GM06990 (cell line): ENCODE results near the gene ERLIN1.

Source experiments
- DNase-seq: peaks from one replicate; pipeline ENCODE4 v3.0.0-alpha.2; 2011; ENCODE audit not compliant: insufficient read length; ENCODE audit errors: extremely low read depth
- H3K27me3 ChIP-seq: replicated peaks from 2 replicates; pipeline ENCODE4 v1.6.0; 2011; ENCODE audit warnings: low read length; ENCODE audit not compliant: control insufficient read depth, insufficient read depth
- H3K36me3 ChIP-seq: 2 replicates; pipeline ENCODE4 v1.5.1; 2011; ENCODE audit warnings: low read length; ENCODE audit not compliant: control insufficient read depth, insufficient read depth
- H3K4me3 ChIP-seq: replicated peaks from 2 replicates; pipeline ENCODE4 v1.5.1; 2011; ENCODE audit warnings: low read depth, mild to moderate bottlenecking, control low read depth, low read length
- TF ChIP-seq, protein P1 (sequence below): IDR thresholded peaks from 2 replicates; pipeline ENCODE4 v1.5.1; 2011; ENCODE audit warnings: low read length, control low read depth, mild to moderate bottlenecking, inconsistent platforms; ENCODE audit not compliant: insufficient read depth, poor library complexity, severe bottlenecking

ERLIN1 gene

DNA sequence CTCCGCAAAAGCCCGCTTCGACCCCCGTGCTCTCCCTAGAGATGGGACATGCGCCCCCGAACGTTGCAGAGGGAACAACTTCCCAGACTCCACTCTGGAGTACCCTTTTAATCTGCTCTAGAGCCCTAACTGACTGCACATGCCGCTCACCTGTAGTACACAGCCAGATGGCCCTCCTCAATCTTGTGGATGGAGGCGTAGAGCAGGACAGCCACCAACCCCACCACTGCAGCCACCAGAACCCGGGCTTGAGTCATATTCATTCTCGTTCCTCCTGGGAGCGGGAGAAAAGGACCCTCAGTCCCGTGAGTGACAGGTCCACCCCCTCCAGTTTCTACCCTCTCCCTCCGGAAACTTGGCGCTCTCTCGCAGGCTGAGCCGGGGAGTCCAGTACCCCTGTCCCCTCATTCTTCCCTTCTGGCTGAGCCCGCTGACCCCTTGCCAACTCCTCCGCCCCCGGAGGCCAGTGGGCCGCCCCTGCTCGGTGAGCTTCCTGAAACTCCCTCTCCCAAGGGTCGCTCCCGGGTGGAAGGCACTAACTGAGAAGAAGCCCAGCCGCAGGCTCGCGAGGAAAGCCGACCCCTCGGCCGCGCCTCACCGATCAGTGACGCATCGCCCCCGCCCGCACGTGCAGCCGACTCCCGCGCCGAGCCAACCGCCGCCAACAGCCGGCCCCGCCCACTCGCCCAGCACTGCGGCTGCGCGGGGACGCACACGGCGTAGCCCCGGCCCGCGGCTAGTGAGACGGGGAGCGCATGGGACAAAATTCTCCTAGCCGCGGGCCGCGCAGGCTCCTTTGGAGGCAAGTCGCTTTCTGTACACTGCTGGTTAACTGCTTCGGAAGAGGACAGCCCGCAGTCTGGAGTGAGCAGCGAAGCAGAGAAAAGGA lies at the start of gene ERLIN1:
Gene ERLIN1, minus strand, starts transcription at position 666 of the 889 bp plus-strand sequence. Its CDS starts 403 bp downstream, at position 263.
- H3K36me3 ChIP-seq = peaks cover 2% of the 10 kb centered on the region; the same call in 1 of the 2 replicates

GRCh38 chr10:100232101-100232500 lies 46.3 kb upstream of the ERLIN1 start:
- DNase-seq = no peak
- TF ChIP-seq, protein P1, sequence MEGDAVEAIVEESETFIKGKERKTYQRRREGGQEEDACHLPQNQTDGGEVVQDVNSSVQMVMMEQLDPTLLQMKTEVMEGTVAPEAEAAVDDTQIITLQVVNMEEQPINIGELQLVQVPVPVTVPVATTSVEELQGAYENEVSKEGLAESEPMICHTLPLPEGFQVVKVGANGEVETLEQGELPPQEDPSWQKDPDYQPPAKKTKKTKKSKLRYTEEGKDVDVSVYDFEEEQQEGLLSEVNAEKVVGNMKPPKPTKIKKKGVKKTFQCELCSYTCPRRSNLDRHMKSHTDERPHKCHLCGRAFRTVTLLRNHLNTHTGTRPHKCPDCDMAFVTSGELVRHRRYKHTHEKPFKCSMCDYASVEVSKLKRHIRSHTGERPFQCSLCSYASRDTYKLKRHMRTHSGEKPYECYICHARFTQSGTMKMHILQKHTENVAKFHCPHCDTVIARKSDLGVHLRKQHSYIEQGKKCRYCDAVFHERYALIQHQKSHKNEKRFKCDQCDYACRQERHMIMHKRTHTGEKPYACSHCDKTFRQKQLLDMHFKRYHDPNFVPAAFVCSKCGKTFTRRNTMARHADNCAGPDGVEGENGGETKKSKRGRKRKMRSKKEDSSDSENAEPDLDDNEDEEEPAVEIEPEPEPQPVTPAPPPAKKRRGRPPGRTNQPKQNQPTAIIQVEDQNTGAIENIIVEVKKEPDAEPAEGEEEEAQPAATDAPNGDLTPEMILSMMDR = no peak
- Histone ChIP-seq H3K4me3 (no peak overlapping the region), H3K27me3 (no peaks in the 10 kb centered on the region), H3K36me3 (peaks cover 15% of the 10 kb centered on the region)

More for the DNA sequence above, at the start of gene ERLIN1:
- H3K27me3 ChIP-seq = no peaks in the 10 kb centered on the region
- TF ChIP-seq, protein P1 = no peak
- DNase-seq = peak; percentile 95
- peak within 1 kb of the TSS; percentile 93 for H3K4me3 ChIP-seq

DNA sequence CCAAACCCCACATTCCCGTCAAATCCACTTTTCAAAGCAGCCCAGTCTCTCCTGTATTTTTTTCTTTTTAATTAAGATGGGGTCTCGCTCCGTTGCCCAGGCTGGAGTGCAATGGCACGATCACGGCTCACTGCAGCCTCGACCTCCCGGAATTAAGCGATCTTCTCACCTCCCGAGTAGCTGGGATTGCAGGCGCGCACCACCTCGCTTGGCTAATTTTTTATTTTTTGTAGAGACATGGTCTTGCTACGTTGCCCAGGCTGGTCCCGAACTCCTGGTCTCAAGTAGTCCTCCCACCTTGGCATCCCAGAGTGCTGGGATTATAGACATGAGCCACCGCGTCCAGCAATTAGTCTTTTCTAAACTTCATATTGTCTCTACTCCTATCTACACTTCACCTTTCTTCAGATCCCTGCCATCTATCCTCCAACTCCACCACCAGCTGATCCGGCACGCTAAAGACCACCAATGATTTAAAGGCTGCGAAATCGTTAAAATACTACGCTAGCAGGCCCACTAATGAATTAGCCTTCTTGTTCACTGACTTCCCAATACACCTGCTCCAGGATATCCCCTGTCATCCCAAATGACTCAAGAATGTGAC lies 44.1 kb upstream of the ERLIN1 start:
- Histone ChIP-seq H3K36me3 (peaks cover 3% of the 10 kb centered on the region), H3K27me3 (no peaks in the 10 kb centered on the region), H3K4me3 (peak overlapping the region; percentile 85)
- DNase-seq = no peak
- TF ChIP-seq, protein P1 = no peak

DNA sequence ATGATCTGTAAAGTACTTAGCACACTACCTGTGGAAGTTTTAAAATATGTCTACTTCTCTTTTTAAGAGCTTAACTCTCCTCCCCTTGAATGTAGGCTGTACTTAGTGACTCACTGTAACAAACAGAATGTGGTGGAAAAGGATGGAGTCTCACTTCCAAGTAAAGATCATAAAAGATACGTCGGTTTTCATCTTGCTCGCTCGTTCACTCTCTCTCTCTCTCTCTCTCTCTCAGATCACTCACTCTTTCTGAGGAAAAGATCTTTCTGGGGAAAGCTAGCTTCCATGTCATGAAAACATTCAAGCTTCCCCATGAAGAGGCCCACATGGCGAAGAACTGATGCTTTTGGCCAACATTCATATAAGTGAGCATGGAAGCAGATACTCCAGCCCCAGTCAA lies 38.0 kb upstream of the ERLIN1 start:
- peaks cover 4% of the 10 kb centered on the region for H3K36me3 ChIP-seq
- no peak overlapping the region for H3K4me3 ChIP-seq
- TF ChIP-seq, protein P1 = no peak
- H3K27me3 ChIP-seq = no peaks in the 10 kb centered on the region
- DNase-seq = no peak

DNA sequence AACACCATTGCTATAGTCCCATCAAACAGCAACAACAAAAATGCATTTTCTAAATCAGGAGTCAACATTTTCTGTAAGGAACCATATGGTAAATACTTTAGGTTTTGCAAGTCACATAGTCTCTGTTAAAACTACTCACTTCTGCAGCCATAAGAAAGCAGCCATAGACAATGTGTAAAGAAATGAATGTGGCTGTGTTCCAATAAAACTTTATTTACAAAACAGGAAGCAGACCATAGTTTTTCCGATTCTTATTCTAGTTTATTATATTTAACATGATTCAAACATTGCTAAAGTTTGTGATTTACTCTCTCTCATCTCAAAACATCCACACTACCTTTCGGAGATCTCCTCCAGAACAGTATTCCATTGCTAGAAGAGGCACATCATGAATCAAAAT lies 36.7 kb upstream of the ERLIN1 start:
- TF ChIP-seq, protein P1 = no peak
- no peak for DNase-seq
- H3K4me3 ChIP-seq = no peak overlapping the region
- no peaks in the 10 kb centered on the region for H3K27me3 ChIP-seq
- peaks cover 4% of the 10 kb centered on the region for H3K36me3 ChIP-seq
